Measurements from ENCODE around the gene ACTN2. TPM values are rescaled to one million over a fixed set of nuclear protein-coding genes. Genes with fewer than 3 reads are reported as not detected.

The ACTN2 gene
- total and polyA plus RNA-seq, 2 donors (not counting 3 experiments of a cell fraction or from before 2014, with no cell fraction given), result 0.22 to 0.55 TPM

GRCh38 chr1:236757640-236758039 is 71.3 kb downstream of the ACTN2 start:
- dilution Hi-C loops (cut with MboI; ENCODE audit: extremely low pct_ligation_motif_present, low sequenced_read_pairs), result no loop called here
- CTCF ChIA-PET, result interaction anchor here (1.0 to 3.9 kb wide), 3 partner anchors 8 to 629 kb away, joined by 3 to 32 read pairs (median 28); no protein-coding TSS in a partner anchor

More at GRCh38 chr1:236757640-236758039, 71.3 kb downstream of the ACTN2 start:
- BruUV-seq (replicated peaks), result no TSS peak
- Histone ChIP-seq H4K20me1 (replicated peaks; ENCODE audit: control insufficient read depth, extremely low read depth, insufficient read depth, low read length) (no peaks in the 10 kb centered on the region), H3K27ac (ENCODE audit: insufficient read depth, low read depth, low read length) (no peak overlapping the region), H3K4me1 (ENCODE audit: control insufficient read depth, extremely low read depth, insufficient read depth, low read length) (no peaks in the 10 kb centered on the region), H3K9me3 (replicated peaks; ENCODE audit: control insufficient read depth, insufficient read depth, low read length) (no peaks in the 10 kb centered on the region), H2AFZ (ENCODE audit: low read depth, low read length) (no peak overlapping the region), H3K9ac (replicated peaks; ENCODE audit: extremely low read depth, insufficient read depth, low read length) (no peak overlapping the region), H3K9me1 (replicated peaks; ENCODE audit: control insufficient read depth, extremely low read depth, insufficient read depth, low read length) (no peaks in the 10 kb centered on the region), H3K79me2 (ENCODE audit: control insufficient read depth, insufficient read depth, low read length) (no peaks in the 10 kb centered on the region), H3K36me3 (ENCODE audit: control insufficient read depth in 2 of 2, extremely low read depth in 1 of 2, insufficient read depth in 2 of 2, low read length in 2 of 2) (no peaks in the 10 kb centered on the region), H3K4me2 (ENCODE audit: insufficient read depth, low read length) (no peak overlapping the region), H3K27me3 (ENCODE audit: control insufficient read depth in 2 of 2, insufficient read depth in 2 of 2, low read length in 2 of 2) (no peaks in the 10 kb centered on the region), H3K4me3 (replicated peaks in 1 of 3; ENCODE audit: insufficient read depth in 1 of 3, low read depth in 1 of 3, low read length in 3 of 3) (no peak overlapping the region)
- intact Hi-C loops (cut with micrococcal nuclease), result loop anchor here (2.0 kb wide), 1 partner anchor 805 kb away; no protein-coding TSS in a partner anchor
- no peak for DNase-seq (ENCODE audit: low read depth, low spot score)
- POLR2A ChIA-PET, result no interaction called here
- TF ChIP-seq GATA2 (IDR thresholded peaks at IDR 0.05; ENCODE audit: insufficient read depth, insufficient read length, low read depth, low read length) (no peak), CTCF (IDR thresholded peaks at IDR 0.05; ENCODE audit: extremely low read depth in 1 of 2, insufficient read depth in 1 of 2, low read depth in 1 of 2, low read length in 2 of 2) (no peak), EZH2 (IDR thresholded peaks at IDR 0.05; ENCODE audit: borderline replicate concordance, low read depth, low read length, severe bottlenecking) (no peak), POLR2A (IDR thresholded peaks at IDR 0.05; ENCODE audit: low read depth, low read length) (no peak), FOS (IDR thresholded peaks at IDR 0.05; ENCODE audit: borderline replicate concordance, insufficient read depth, low read length) (no peak), POLR2AphosphoS5 (IDR thresholded peaks at IDR 0.05; ENCODE audit: insufficient read depth, low read depth, low read length) (no peak), MYC (IDR thresholded peaks at IDR 0.05; ENCODE audit: low read depth, low read length) (no peak), JUN (IDR thresholded peaks at IDR 0.05; ENCODE audit: borderline replicate concordance, insufficient read depth, insufficient read length, low read depth) (no peak), MAX (IDR thresholded peaks at IDR 0.05; ENCODE audit: insufficient read depth, insufficient read length) (no peak)
- no peak for FAIRE-seq

Data from endothelial cell of umbilical vein (primary cell).